HG02981 (cell line): Measurements from ENCODE around the gene KIF1A.

ENCODE experiments used
- ATAC-seq: cut with Tn5 transposase; IDR thresholded peaks from one replicate; pipeline ENCODE4 v1.9.1; 2021; ENCODE audit warnings: mild to moderate bottlenecking, moderate library complexity; ENCODE audit not compliant: unreplicated experiment

KIF1A gene, protein sequence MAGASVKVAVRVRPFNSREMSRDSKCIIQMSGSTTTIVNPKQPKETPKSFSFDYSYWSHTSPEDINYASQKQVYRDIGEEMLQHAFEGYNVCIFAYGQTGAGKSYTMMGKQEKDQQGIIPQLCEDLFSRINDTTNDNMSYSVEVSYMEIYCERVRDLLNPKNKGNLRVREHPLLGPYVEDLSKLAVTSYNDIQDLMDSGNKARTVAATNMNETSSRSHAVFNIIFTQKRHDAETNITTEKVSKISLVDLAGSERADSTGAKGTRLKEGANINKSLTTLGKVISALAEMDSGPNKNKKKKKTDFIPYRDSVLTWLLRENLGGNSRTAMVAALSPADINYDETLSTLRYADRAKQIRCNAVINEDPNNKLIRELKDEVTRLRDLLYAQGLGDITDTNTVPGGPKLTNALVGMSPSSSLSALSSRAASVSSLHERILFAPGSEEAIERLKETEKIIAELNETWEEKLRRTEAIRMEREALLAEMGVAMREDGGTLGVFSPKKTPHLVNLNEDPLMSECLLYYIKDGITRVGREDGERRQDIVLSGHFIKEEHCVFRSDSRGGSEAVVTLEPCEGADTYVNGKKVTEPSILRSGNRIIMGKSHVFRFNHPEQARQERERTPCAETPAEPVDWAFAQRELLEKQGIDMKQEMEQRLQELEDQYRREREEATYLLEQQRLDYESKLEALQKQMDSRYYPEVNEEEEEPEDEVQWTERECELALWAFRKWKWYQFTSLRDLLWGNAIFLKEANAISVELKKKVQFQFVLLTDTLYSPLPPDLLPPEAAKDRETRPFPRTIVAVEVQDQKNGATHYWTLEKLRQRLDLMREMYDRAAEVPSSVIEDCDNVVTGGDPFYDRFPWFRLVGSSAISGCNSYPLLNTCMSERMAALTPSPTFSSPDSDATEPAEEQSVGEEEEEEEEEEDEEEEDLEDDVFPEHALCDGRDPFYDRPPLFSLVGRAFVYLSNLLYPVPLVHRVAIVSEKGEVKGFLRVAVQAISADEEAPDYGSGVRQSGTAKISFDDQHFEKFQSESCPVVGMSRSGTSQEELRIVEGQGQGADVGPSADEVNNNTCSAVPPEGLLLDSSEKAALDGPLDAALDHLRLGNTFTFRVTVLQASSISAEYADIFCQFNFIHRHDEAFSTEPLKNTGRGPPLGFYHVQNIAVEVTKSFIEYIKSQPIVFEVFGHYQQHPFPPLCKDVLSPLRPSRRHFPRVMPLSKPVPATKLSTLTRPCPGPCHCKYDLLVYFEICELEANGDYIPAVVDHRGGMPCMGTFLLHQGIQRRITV (N-terminal part only)

DNA sequence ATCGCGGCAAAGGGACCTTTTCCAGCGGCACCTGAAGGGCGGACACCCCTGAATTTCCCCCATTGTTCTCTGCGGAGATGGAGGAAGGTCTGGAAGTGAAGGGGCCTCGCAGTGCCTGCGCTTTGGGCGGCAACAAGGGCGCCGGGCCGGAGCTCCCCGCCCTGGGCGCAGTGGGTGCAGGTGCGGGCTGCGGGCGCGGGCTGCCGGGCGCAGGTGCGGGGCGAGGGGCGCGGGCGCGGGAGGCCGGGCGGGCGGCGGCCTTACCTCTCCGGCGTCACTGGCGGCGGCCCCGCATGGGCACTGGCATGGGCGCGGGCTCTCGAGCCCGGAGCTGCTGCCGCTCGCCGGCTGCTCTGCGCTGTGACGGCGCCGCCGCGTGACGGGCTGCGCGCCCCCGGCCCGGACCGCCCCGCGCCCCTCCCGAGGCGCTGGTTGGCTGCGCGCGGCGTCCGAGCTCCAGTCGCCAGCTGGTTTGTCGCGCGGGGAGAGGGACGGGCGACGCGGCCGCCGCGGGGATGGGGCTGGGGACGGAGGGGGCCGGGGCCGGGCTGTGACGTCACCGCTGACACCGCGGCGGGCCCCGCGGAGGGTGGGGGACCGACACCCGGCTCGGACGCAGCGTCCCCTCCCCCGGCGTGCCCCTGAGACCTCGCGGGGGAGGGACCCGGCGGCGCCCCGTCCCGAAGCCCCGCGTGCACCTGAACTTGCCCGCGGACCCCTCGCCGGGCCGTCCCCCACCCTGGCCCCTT, at the start of gene KIF1A:
Gene KIF1A (minus strand): TSS at position 362 of the 749 bp plus-strand sequence. CDS start 22,467 bp downstream, outside the sequence.
- ATAC-seq: no peak

DNA sequence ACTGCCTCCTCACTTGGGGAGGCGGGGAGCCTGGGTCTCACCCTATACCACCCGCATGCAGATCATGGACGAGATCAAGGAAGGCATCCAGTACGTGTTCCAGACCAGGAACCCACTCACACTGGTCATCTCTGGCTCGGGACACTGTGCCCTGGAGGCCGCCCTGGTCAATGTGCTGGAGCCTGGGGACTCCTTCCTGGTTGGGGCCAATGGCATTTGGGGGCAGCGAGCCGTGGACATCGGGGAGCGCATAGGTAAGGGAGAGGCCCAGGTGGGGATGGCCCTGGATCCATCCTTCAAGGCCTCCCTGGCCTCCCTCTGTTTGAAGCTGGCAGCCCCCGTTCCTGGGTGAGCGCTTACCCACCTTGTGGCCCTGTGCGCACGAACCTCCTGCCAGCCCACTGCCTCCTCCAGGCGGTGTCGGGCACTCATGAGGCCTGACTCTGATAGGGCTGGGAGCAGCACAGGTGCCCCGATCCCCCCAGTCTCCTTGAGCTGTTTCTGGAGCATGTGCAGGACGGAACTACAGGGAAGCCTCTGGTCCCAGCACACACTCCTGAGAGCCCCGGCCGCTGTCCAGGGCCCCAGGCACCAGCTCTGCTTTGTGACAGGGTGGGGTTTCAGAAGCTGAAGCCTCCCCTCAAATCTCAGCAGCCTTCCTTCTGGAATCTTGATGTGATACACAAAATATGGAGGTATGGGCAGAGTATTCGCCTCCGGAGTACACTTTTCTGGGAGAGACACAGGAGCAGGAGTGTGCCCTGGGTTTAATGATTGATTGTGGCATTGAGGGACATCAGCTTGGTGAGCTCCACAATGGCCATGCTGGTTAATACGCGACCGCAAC, 49.3 kb upstream of the KIF1A start:
- ATAC-seq: no peak

GRCh38 chr2:240868286-240869108, 48.5 kb upstream of the KIF1A start, which contains the start of gene AGXT:
Gene AGXT, plus strand, starts transcription at chr2:240868824. Its CDS starts 42 bp downstream, at chr2:240868866.
- ATAC-seq: no peak

GRCh38 chr2:240865391-240865790, 45.4 kb upstream of the KIF1A start:
- ATAC-seq: no peak

DNA sequence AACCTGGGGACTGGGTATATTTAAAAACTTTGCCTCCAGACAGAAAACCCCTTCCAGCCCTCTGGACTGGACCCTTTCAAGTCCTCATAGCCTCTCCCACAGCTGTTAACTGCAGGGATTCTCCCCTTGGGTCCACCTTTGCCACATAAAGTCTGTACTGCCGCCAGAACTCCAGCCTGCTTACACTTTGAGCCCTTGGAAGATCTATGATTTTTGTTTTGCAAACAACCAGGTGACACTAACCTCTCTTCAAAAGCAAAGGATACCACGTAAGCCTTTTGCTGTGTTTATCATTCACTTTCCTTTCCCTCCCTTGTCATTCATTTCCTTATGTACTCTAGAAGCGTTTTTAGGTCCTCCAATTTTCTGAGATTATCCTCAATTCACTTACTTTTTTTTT, 44.5 kb upstream of the KIF1A start:
- ATAC-seq: no peak

GRCh38 chr2:240861547-240861946, 41.5 kb upstream of the KIF1A start:
- no peak for ATAC-seq

GRCh38 chr2:240858871-240859270, 38.9 kb upstream of the KIF1A start:
- no peak for ATAC-seq

DNA sequence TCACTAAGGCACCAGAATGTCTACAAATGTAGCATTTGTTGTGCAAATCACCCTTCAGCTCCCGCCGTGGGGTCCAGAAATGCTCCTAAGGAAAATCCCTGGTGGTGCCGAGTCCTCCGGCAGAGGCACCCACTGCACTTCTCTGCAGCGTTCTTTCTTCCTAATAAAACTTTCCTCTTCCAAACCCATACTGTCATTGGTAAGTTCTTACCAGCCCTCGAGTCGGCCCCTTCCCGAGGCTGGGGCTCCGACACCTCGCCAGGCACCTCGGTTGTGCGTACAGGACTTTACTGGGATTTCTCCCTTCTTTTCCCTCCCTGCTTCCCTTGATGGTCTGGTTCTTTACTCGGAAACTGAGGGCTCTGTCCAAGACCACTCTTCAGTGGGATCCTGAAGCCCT, 38.3 kb upstream of the KIF1A start:
- no peak for ATAC-seq

GRCh38 chr2:240857039-240858008, 37.3 kb upstream of the KIF1A start:
- no peak for ATAC-seq

GRCh38 chr2:240856151-240856980, 36.3 kb upstream of the KIF1A start:
- ATAC-seq: no peak

GRCh38 chr2:240855670-240856069, 35.7 kb upstream of the KIF1A start:
- no peak for ATAC-seq

GRCh38 chr2:240852671-240853314, 32.8 kb upstream of the KIF1A start:
- ATAC-seq: no peak

DNA sequence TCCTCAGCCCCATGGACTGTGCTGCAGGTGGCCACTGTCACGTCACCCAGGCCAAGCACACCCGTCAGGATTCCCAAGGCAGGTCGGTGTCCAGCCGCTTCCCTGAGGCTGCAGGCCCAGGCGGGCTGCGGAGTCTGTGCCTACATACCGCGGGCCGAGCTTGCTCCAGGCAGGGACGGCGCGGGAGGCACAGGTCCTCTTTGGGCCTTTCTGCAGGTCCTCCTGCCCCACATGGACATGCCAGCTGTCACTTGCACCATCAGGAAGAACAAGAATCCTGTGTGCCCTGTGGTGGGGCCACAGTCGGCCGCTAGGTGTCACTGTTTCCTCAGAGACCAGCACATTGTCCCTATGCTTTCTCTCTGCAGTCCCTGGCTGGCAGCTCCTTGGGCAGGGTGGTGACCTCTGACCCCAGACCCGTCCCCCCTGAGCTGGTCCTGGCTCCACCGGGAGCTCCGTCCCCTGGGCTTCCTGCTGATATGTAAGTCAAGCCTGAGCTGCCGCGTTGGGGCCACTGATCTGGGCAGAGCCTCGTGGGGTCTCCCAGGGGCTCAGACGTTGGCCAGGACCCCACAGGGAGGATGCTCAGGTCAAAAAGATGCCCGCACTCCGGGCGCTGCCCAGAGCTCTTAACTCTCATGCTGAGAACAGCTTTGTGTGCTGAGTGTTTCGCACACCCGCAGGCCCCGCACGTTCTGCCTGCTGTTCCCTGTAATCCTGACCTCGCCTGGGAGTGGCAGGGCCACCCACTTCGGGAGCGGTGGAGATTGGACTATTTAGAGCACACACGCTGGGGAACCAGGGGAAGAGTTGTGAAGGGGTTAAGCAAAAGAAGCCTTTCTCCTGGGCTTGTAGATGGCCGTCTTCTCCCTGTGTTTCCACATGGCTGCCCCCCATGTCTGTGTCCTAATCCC, 31.3 kb upstream of the KIF1A start:
- peak; percentile 48 for ATAC-seq

DNA sequence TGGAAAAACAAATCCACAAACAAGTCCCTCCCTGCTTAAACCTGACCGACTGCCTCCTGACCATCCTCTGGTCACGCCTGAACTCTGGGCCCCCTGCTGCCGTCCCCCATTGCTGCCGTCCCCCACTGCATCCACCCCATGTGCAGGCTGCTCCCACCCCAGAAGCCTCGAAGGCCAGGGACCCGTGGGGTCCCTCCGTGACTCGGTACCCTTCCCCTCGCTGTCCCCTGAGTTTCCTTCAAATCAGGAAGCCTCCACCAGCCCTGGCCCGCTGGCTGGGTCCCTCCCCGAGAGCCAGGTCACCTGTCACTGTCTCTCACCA, 30.7 kb upstream of the KIF1A start:
- ATAC-seq: no peak

GRCh38 chr2:240850026-240850425, 30.0 kb upstream of the KIF1A start:
- no peak for ATAC-seq
